Eye (tissue), 1 donor: ENCODE measurements around the gene MINPP1.
"Not testable (repeated sequence)": the region's sequence is repeated elsewhere in the genome, so short reads cannot be mapped to it uniquely, and the experiment has no call there.

Experiments
- DNase-seq: peaks from one replicate; pipeline ENCODE4 v3.0.0-alpha.2; 2015

The MINPP1 gene

GRCh38 chr10:87578160-87578841, 73.6 kb downstream of the MINPP1 start:
- DNase-seq, result no peak

GRCh38 chr10:87578842-87579401, 74.2 kb downstream of the MINPP1 start:
- no peak for DNase-seq

GRCh38 chr10:87579563-87579962, 74.9 kb downstream of the MINPP1 start:
- peak; percentile 53 for DNase-seq

GRCh38 chr10:87580016-87580415, 75.3 kb downstream of the MINPP1 start:
- DNase-seq, result no peak

- DNase-seq, result peak; percentile 43
Observed at GRCh38 chr10:87585565-87586514, 81.1 kb downstream of the MINPP1 start.

GRCh38 chr10:87589645-87590051, 85.0 kb downstream of the MINPP1 start:
- DNase-seq, result no peak

GRCh38 chr10:87590705-87591588, 86.3 kb downstream of the MINPP1 start:
- DNase-seq, result no peak

- DNase-seq, result no peak
Observed at GRCh38 chr10:87591589-87591886, 86.8 kb downstream of the MINPP1 start.

GRCh38 chr10:87592920-87593319, 88.2 kb downstream of the MINPP1 start:
- not testable (repeated sequence) for DNase-seq

GRCh38 chr10:87593702-87594101, 89.0 kb downstream of the MINPP1 start:
- DNase-seq, result no peak

GRCh38 chr10:87594181-87594580, 89.5 kb downstream of the MINPP1 start:
- DNase-seq, result no peak

- DNase-seq, result no peak
Observed at GRCh38 chr10:87594864-87595263, 90.2 kb downstream of the MINPP1 start.

GRCh38 chr10:87596351-87596750, 91.7 kb downstream of the MINPP1 start:
- DNase-seq, result no peak

- DNase-seq, result no peak
Observed at GRCh38 chr10:87598700-87599099, 94.0 kb downstream of the MINPP1 start.

- no peak for DNase-seq
Observed at GRCh38 chr10:87600581-87600980, 95.9 kb downstream of the MINPP1 start.
